K562 (cell line): ENCODE data around the gene IPO7. TPM values are rescaled to one million over a fixed set of nuclear protein-coding genes. Genes with fewer than 3 reads are reported as not detected.
A peak's percentile ranks its signal among the peaks of the same experiment; 100 is the strongest.

Experiments used
- BACH1 ChIP-seq: fragments of 200-800 bp; sonication (Bioruptor generic); IDR thresholded peaks from 2 replicates; pipeline ENCODE4 v1.6.1; 2016; ENCODE audit warnings: missing genetic modification characterization, missing compliant biosample characterization
- CBFA2T2 ChIP-seq: fragments of 450-650 bp; conservative IDR thresholded peaks from 2 replicates; pipeline ENCODE4 v1.6.1; 2017; ENCODE audit warnings: mild to moderate bottlenecking
- CREM ChIP-seq: IDR thresholded peaks from 2 replicates; pipeline ENCODE4 v1.6.1; 2014; ENCODE audit warnings: antibody characterized with exemption, low read depth
- FOXJ2 ChIP-seq: fragments of 200-800 bp; sonication (Bioruptor generic); IDR thresholded peaks from 2 replicates; pipeline ENCODE4 v1.6.1; 2016; ENCODE audit warnings: missing genetic modification characterization, missing compliant biosample characterization
- HMGN3 ChIP-seq: IDR thresholded peaks from 2 replicates; pipeline ENCODE4 v1.6.1; 2011; ENCODE audit warnings: borderline replicate concordance, low read depth, mild to moderate bottlenecking, mixed read lengths, low read length; ENCODE audit not compliant: insufficient read length; ENCODE audit errors: extremely low read depth
- NFATC3 ChIP-seq: fragments of 450-650 bp; IDR thresholded peaks from 2 replicates; pipeline ENCODE4 v1.6.1; 2017; ENCODE audit warnings: mild to moderate bottlenecking
- POLR2A ChIP-seq: fragments of 450-650 bp; conservative IDR thresholded peaks from 2 replicates; pipeline ENCODE4 v1.6.1; 2016
- TARDBP ChIP-seq: fragments of 450-650 bp; IDR thresholded peaks from 2 replicates; pipeline ENCODE4 v1.6.1; 2016
- TEAD1 ChIP-seq, 2 experiments: fragments of 450-650 bp in 1 of 2; sonication (generic) in 1 of 2; formaldehyde crosslinking; IDR thresholded peaks; 2 replicates each; pipeline versions ENCODE4 v1.4.0 to v1.8.0; 2020 to 2022; ENCODE audit warnings: mild to moderate bottlenecking in 2 of 2, missing genetic modification reagents in 1 of 2
- ZNF124 ChIP-seq: sonication (generic); formaldehyde crosslinking; IDR thresholded peaks from 2 replicates; pipeline ENCODE4 v1.8.1; 2022; ENCODE audit warnings: missing genetic modification reagents
- polyA plus RNA-seq, 8 experiments: library from polyadenylated mRNA; depleted of rRNA in 4 of 8; stranded (reverse) in 5 of 8; unstranded in 3 of 8; fragments of >200 nt; fragmentation: Nextera tagmentation in 2 of 8; fragmentation: Illumina TruSeq in 1 of 8; extraction: Ambion mirVana in 2 of 8; extraction: Trizol in 1 of 8; gene quantifications; 2 replicates each; pipeline versions ENCODE4 v1.2.1 to v1.2.3, GENCODE V29; 2011 to 2014; ENCODE audit warnings: inconsistent platforms in 1 of 8, missing spikeins in 1 of 8
- total RNA-seq, 7 experiments: library from RNA; depleted of rRNA in 6 of 7; stranded (reverse); fragments of >200 nt in 6 of 7; fragmentation: Illumina TruSeq in 2 of 7; extraction: Trizol in 2 of 7; gene quantifications; 2 replicates each; pipeline versions ENCODE4 v1.2.1 to v1.2.3, GENCODE V29; 2011 to 2021; ENCODE audit warnings: low replicate concordance in 1 of 7
- TF ChIP-seq, protein P1 (sequence below), 2 experiments: fragments of 450-650 bp; IDR thresholded peaks; 2 replicates each; pipeline ENCODE4 v1.6.1; 2018; ENCODE audit warnings: mild to moderate bottlenecking in 2 of 2, low read depth in 1 of 2; ENCODE audit not compliant: partially characterized antibody in 2 of 2
- TF ChIP-seq, protein P2 (sequence below): fragments of 450-650 bp; formaldehyde crosslinking; conservative IDR thresholded peaks from 2 replicates; pipeline ENCODE4 v1.4.0; 2022; ENCODE audit warnings: mild to moderate bottlenecking, missing genetic modification characterization
- TF ChIP-seq, protein P3 (sequence below): sonication (generic); formaldehyde crosslinking; IDR thresholded peaks from 2 replicates; pipeline ENCODE4 v1.4.0; 2020; ENCODE audit warnings: mild to moderate bottlenecking, missing genetic modification reagents

The IPO7 gene
- total and polyA plus RNA-seq, 9 of the 15 experiments (the other 6 are each of a cell fraction or from before 2014, with no cell fraction given): 23.6 to 138 (median 110) TPM

DNA sequence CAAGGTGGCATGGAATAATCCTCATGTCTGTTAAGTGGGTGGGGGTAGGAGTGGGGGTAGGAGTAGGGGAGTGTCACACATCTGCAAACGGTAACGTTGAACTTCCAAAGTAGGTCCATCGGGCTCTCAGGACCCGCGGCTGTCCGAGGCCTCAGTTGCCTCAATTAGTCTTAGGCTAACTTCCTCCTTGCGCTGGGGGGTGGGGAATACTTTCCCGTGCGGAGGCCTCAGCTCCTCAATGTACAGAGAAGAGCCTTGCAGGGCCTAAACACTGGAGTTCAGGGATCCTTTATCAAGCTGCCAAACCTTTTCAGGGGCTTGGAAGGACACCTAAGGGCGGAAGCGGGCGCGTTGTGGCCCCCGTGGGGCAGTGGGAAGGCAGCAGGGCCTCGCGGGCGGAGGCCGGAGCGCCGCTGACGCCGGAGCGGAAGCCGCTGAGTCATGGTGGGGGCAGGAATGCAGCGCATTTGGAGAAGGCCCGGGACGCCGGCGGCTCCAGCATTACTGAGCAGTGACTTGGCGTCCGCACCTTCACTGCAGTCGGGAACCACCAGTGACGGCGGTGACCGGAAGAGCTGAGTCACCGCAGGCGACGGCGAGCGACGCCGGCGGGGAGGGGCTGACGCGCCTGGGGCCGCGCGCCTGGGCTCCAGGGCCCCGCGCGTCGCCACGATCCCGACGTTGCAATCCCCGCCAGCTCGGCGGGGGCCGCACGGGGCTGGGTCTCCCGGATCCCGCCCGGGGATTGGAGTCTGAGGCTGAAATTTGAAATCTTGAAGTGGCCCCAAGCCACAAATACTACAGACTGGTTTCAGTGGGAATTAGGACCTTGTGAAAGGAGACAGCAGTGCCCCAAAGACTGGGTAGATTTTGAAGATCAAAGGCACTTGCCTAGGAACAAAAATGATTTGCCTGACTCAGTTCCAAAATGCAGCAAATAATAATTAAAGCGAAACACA lies 20.2 kb upstream of the IPO7 start (continued):
- TF ChIP-seq, protein P1, sequence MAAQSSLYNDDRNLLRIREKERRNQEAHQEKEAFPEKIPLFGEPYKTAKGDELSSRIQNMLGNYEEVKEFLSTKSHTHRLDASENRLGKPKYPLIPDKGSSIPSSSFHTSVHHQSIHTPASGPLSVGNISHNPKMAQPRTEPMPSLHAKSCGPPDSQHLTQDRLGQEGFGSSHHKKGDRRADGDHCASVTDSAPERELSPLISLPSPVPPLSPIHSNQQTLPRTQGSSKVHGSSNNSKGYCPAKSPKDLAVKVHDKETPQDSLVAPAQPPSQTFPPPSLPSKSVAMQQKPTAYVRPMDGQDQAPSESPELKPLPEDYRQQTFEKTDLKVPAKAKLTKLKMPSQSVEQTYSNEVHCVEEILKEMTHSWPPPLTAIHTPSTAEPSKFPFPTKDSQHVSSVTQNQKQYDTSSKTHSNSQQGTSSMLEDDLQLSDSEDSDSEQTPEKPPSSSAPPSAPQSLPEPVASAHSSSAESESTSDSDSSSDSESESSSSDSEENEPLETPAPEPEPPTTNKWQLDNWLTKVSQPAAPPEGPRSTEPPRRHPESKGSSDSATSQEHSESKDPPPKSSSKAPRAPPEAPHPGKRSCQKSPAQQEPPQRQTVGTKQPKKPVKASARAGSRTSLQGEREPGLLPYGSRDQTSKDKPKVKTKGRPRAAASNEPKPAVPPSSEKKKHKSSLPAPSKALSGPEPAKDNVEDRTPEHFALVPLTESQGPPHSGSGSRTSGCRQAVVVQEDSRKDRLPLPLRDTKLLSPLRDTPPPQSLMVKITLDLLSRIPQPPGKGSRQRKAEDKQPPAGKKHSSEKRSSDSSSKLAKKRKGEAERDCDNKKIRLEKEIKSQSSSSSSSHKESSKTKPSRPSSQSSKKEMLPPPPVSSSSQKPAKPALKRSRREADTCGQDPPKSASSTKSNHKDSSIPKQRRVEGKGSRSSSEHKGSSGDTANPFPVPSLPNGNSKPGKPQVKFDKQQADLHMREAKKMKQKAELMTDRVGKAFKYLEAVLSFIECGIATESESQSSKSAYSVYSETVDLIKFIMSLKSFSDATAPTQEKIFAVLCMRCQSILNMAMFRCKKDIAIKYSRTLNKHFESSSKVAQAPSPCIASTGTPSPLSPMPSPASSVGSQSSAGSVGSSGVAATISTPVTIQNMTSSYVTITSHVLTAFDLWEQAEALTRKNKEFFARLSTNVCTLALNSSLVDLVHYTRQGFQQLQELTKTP (IDR thresholded peaks at IDR 0.05; ENCODE audit: low read depth in 1 of 2, partially characterized antibody in 2 of 2): peak in 1 of 2 experiments; percentile 66
- no peak for TF ChIP-seq CBFA2T2
- TF ChIP-seq NFATC3: no peak
- TF ChIP-seq BACH1 (tag): peak; percentile 100
- TF ChIP-seq HMGN3: peak; percentile 98
- peak; percentile 64 for TF ChIP-seq FOXJ2 (tag)
- peak; percentile 98 for TF ChIP-seq CREM
- peak; percentile 88 to 99 for TF ChIP-seq TEAD1 (CRISPR knock-in tag; IDR thresholded peaks at IDR 0.05)
- TF ChIP-seq TARDBP: peak; percentile 84; the same call in 1 of the 2 replicates
- TF ChIP-seq, protein P2, sequence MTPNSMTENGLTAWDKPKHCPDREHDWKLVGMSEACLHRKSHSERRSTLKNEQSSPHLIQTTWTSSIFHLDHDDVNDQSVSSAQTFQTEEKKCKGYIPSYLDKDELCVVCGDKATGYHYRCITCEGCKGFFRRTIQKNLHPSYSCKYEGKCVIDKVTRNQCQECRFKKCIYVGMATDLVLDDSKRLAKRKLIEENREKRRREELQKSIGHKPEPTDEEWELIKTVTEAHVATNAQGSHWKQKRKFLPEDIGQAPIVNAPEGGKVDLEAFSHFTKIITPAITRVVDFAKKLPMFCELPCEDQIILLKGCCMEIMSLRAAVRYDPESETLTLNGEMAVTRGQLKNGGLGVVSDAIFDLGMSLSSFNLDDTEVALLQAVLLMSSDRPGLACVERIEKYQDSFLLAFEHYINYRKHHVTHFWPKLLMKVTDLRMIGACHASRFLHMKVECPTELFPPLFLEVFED (CRISPR knock-in tag): peak; percentile 83; the same call in 1 of the 2 replicates
- TF ChIP-seq POLR2A: peak; percentile 80
- TF ChIP-seq ZNF124: no peak
- TF ChIP-seq, protein P3, sequence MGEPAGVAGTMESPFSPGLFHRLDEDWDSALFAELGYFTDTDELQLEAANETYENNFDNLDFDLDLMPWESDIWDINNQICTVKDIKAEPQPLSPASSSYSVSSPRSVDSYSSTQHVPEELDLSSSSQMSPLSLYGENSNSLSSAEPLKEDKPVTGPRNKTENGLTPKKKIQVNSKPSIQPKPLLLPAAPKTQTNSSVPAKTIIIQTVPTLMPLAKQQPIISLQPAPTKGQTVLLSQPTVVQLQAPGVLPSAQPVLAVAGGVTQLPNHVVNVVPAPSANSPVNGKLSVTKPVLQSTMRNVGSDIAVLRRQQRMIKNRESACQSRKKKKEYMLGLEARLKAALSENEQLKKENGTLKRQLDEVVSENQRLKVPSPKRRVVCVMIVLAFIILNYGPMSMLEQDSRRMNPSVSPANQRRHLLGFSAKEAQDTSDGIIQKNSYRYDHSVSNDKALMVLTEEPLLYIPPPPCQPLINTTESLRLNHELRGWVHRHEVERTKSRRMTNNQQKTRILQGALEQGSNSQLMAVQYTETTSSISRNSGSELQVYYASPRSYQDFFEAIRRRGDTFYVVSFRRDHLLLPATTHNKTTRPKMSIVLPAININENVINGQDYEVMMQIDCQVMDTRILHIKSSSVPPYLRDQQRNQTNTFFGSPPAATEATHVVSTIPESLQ (CRISPR knock-in tag): no peak
